GM03348 (cell line): Measurements from ENCODE around the gene FSTL1.
A peak's percentile ranks its signal among the peaks of the same experiment; 100 is the strongest.

Experiments
- DNase-seq: peaks from one replicate; pipeline ENCODE4 v3.0.0; 2012; ENCODE audit warnings: low spot score

FSTL1 gene

DNA sequence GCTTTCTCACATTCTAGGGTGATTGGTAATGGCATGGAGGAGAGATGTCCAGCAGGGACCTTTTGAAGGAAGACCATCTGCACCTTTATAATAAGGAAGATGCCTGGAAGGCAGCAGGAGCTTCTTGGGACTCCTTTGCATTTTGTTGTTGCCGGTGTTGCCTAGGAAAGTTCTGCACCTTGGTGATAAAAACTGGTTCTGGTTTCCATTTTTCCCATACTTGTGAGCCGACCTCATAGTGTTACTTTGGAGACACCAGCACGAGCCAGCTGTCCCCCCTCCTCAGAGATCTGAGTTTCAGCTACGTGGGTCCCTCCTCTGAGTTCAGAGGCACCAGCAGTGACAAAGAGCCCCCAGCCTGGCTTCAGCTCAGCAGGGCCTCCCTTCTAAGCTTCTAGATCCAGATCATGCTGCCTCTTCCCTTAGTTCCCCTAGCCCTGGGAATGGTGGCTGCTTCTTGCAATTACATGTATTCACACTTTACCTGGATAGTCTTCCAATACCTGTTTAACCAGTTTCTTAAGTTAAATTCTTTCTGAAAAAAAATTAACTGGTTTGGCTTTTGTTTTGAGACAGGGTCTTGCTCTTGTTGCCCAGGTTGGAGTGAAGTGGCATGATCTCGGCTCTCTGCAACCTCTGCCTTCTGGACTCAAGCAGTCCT lies 18.0 kb upstream of the FSTL1 start:
- no peak for DNase-seq

GRCh38 chr3:120462409-120462959 lies 11.7 kb upstream of the FSTL1 start:
- DNase-seq, result no peak

DNA sequence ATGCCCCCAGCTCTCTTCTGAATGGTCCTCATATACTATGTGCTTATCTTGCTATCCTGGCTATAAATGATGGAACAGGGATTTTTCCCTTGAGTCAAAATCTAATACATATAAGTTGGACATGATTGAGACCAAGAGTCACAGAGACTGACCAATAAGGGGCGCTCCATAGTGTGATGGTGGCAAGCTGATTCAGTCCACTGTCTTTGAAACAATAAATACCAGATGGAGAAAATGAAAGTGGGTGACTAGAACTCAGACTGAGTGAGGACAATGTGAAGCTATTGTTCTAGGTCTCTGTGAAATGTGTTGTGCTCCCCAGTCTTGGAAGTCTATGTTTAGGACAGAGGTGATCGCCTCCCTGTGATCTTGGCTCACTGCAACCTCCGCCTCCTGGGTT lies 10.6 kb upstream of the FSTL1 start:
- no peak for DNase-seq

DNA sequence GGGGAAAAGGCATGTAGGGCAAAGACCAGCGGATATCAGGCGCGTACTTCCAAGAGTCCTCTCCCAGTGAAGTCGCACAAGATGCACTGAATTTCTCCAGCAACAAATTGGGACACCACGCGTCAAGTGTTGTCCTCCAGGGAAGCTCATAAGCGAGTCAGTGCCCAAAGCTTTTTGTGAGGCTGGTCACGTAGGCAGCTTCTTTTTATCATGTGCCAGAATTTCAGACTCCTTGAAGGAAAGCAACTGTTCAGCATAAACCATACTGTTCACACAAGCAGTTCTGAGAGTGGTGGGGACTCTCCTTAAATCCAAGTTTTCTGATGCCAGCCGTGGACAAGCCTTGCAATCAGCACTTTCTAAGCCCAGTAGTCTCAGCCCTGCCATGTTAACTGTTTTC lies 10.1 kb upstream of the FSTL1 start:
- DNase-seq, result no peak

GRCh38 chr3:120460181-120460790 lies 9.5 kb upstream of the FSTL1 start:
- DNase-seq, result no peak

DNA sequence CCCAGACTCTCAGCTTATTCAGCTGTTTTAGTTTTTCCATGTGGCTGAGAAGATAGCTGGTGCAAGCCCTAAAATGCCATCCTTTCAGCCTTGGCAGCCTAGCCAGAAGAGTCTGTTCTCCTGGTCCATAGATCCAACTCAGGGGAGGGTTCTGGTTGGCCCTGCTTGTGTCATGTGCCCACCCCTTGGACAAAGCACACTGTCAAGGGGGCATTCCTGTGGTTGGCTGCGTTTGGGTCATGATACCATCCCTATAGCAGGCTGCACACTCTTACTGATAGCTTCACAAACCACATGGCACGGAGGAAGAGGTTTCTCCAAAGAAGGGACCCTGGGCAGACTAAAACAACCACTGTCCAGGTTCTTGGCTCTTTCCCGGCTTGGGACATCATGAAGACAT lies 8.4 kb upstream of the FSTL1 start:
- no peak for DNase-seq

DNA sequence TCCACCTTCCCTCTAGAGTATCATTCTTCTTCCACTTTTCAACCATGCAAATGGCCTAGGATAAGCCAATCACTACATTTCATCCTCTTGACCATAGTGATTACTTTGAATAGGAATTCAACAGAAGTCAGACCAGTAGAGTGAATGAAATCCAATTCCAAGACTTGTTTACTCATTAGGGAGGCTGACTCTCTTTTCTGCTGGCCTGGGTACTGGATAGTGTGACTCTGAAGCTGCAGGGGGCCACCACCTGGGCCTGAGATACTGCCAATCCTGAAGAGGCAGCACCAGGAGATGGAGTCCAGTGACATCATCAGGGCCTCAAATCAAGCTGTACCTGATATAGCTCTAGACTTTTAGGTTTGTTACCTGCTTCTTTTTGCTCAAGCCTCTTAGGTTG lies 7.0 kb upstream of the FSTL1 start:
- DNase-seq, result no peak

DNA sequence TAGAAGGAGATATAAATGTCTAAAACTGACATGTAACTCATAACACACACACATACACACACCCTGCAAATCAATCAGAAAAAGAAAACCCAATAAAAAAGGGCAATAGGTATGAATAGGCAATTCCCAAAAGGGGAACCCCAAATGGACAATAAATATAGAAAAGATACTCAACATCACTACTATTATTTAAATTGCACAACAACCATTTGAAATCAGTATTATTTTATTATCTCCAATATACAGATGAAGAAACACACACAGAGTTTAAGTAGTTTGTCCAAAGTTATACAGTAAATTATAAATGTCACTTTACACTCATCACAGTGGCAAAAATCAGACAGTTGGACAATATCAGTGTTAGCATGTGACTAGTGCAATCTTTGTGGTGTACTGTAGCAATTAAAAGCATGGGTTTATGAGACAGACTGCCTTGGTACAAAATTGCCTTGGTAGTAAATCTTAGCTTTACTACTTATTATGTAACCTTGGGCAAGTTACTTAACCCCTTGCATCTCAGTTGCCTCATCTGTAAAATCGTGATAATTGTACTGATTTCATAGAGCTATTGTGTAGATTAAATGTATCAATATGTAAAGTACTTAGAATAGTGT lies 3.4 kb upstream of the FSTL1 start:
- no peak for DNase-seq

GRCh38 chr3:120452816-120453215 lies 2.0 kb upstream of the FSTL1 start:
- DNase-seq, result no peak

DNA sequence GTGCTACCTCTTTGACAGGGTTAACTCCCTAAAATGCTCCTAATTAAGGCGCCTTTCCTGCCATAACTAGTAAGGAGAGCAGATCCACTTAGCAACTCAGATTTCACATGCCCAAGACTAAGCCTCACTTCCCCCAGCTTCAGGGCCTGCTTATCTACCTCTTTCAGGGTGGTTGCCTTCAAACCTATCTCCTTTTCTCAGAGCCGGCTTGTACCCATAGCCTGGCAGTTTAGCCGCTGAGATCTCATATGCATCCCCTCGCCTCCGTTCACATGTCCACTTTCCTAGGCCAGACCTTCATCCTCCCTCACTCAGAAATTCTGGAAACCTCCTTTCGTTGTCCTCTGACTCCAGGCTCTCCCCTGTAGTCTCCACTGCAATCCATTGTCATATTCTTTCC lies 1.0 kb upstream of the FSTL1 start:
- DNase-seq, result no peak

DNA sequence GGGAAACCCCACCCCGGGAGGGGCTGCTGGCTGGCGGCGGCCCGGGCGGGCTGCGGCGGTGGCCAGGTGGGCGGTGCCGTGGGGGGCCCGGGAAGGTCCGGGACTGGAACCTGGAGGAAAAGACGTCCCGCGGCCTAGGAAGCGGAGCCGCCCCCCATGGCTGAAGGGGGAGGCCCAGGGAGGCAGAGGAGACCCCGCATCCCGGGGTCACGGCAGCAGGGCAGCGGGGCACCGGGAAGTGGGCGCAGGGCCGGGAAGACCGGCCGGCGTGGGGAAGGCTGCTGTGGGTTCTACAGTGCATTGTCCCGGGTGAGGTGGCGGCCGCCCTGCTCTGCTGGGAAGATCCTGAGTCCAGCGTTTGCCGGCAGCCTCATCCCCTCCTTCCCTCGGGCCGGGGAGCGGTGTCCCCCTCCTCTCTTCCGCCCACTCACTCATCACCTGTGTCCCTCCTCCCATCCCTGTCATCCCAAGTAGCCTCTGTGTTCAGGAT lies 525 bp upstream of the FSTL1 start:
- DNase-seq, result no peak

DNA sequence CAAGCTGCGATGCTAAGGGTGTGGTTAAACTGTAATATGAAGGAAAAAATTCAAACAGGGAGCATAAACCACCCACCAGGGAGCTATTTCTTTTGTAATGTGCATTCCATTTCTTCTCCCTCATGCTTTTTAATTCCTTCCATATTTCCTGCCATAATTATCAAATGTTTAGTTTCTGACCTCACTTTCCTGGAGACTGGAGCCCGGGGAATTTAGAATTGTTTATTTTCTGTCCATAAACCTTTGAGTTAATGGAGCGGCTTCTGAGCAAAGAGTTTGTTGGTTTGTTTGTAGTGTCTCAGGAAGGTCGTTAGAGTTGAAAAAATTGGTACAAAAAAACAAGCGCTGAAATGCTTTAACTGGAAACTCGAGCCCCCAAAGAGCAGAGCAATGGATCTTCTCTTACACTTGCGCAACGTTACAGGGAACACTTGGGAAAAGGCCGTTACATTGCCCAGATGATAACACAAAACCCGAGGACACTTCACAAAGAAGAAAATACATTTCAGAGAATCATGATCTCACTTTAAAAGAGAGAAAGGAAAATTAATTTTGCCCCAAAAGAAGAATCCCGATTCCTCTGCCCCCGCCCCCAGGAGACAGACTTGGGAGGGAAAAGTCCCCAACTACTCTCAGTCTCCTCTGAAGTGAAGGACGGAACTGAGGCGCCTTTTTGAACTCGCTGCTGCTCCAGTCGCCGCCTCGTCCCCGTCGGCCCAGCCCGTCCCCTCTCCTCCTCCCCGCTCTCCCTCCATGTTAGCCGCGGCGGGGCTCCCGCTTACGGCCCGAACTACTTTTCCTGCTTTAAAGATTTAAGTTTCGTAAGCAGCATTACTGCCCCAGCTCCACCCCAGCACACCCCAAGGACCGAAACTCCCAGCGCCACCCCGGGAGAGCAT lies 842 bp downstream of the FSTL1 start:
- DNase-seq, result peak; percentile 77

GRCh38 chr3:120449251-120449650 lies 1.5 kb downstream of the FSTL1 start:
- peak; percentile 52 for DNase-seq

- peak; percentile 84 for DNase-seq
Observed at GRCh38 chr3:120448756-120449155, 2.0 kb downstream of the FSTL1 start.

- no peak for DNase-seq
Observed at GRCh38 chr3:120446891-120447668, 3.7 kb downstream of the FSTL1 start.

- no peak for DNase-seq
Observed at GRCh38 chr3:120445654-120446053, 5.1 kb downstream of the FSTL1 start.

DNA sequence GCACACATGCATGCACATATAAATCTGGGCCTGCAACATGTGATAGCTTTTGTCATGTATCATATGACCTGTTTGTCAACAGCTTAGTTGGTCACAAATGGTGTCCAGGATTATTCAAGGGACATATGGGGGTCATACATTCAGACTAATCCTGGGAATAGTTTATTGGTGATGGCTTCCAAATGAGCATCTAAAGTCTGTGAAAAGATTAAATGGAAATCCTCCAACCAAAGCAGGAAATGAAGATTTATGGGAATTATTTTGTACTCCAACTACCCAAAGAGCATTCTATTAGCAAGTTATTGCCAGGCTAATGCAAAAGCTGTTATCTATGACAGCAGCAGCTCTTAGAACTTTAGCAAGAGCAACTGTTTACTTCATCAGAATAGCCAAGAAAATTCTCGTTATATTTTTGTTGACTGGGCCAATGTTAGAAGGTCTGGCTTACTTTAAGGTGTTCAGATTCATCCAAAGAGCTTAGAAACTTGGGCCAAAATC lies 7.1 kb downstream of the FSTL1 start:
- no peak for DNase-seq

DNA sequence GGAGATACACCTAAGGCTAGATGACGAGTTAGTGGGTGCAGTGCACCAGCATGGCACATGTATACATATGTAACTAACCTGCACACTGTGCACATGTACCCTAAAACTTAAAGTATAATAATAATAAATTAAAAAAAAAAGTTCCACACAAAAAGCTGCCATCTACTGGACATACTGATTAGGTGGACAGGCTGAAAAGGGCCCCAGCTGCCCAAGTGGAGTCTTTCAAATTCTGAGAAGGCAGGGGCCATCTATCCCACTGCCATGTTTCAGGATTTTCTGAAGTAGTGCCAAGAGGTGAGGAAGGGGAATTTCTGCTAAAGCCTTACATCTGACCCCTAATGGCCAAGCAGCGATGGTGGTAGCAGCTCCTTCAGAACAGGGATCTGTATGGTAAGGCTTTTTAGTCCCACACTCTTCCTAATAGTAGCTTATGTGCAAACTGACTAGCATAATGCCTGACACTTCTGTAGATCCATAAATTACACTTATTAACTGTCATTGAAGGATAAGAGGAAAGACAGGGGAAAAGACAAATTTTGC lies 7.7 kb downstream of the FSTL1 start:
- no peak for DNase-seq

DNA sequence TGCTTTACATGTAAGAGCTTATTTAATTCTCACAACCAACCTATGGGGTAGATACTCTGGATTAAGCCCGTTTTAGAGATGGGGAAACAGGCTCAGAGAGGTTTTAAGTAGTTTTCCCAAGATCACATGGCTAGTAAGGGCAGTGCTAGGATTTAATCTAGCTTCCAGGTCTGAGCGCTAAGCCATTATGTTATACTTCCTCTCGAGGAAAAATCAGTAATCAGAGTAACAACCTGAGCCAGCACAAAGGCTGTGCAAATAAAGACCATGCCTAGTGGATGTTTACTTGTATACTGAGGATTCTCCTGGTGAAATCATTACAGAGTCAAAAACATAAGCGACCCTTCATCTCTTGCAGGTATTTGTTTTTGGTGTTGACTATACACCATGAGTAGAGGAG lies 9.0 kb downstream of the FSTL1 start:
- DNase-seq, result no peak

DNA sequence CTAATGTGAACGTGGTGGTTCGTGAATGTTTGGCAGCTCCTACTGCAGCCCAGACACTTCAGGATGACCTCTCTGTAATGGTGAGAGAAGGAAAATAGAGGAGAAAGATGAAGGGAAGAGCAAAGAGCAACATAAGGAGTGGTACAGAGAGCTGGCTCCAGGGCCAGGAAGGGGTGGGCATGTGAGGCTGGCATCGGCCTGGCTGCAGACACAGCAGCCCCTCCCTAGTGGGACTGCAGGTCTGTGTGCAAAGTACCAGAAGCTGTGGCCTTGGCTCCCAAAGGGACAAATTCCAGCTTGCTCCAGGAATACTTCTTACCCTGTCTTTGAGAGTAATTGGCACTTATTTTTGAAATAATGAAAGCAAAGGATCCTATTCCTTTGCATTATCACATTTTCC lies 10.0 kb downstream of the FSTL1 start:
- DNase-seq, result no peak
